Measurements from ENCODE around the gene PRPH2.

PRPH2 gene

DNA sequence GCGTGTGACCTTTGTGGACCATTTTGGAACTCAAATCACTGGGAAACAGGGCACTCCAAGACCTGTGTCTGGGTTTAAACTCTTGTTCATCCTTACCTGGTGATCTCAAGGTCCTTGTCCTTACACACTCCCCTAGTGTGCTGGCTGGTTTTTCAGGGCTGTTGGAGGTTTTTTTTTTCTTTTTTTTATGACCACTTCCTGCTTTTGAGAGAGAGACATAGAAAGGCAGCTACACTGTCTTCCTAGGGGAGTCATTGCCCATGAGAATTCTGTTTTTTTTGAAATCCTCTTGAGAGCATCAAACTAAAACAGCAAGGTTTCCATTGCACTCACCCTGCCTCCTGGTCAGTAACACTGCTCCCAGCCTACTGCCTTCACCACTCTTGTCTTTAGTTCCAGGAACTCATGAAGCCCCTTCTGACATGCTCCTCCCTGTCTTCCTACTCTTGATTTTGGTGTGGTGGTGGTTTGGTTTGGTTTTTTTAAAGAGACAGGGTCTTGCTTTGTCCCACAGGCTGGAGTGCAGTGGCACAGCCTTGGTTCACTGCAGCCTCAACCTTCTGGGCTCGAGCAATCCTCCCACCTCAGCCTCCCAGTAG is 28.6 kb downstream of the PRPH2 start:
- DNase-seq (ENCODE audit: low read depth) = no peak
- no peak for TF ChIP-seq CTCF (conservative IDR thresholded peaks at IDR 0.05; ENCODE audit: low read depth, low read length)
- H3K4me3 ChIP-seq (ENCODE audit: low read depth, low read length) = no peak overlapping the region

DNA sequence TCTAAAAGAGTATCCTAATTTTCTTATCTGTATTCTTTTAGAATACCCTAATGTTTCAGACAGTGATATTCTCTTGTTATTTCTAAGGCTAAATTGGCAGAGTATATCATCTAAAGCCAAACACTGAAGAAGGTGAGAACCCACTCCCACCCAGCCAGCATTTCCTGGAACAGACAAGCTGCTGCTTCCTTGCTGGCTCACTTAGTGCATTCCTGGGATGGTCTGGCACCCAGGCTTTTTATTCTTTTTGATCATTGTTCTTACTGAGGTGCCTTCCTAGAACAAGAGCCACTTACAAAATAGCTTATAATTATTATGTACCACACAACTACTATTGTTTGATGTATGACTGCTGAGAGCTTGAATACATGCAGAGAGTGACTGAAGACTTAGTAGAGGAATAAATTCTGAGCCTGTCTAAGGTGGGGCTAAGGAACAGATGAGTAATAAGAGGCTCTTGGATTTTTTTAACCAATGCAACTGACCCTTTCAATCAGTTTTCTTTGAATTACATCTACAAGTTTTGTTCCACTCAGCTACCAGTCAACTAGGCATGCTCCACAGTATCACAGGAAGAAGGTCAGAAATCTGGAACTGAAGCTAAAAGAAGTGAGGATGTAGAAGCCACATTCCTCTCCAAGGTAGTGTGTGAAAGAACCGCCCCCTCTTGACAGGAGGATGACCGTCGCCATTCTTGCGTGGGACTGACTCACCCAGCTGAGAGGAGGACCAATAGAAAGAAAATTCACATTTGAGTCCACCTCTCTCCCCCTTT is 30.1 kb downstream of the PRPH2 start:
- TF ChIP-seq CTCF (conservative IDR thresholded peaks at IDR 0.05; ENCODE audit: low read depth, low read length) = no peak
- peak; percentile 75 for DNase-seq (ENCODE audit: low read depth)

DNA sequence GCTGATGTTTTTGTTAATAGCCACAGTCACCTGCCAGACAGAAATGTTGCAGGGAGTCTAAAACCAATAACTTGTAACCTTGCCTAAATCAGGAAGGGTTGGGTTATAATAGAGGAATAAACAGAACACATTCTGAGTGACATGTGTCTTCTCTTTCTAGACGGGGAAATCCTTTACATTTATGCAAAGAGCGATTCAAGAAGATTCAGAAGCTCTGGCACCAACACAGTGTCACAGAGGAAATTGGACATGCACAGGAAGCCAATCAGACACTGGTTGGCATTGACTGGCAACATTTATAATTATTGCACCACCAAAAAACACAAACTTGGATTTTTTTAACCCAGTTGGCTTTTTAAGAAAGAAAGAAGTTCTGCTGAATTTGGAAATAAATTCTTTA is 31.5 kb downstream of the PRPH2 start:
- no peak overlapping the region for H3K4me3 ChIP-seq (ENCODE audit: low read depth, low read length)
- TF ChIP-seq CTCF (conservative IDR thresholded peaks at IDR 0.05; ENCODE audit: low read depth, low read length) = no peak
- no peak for DNase-seq (ENCODE audit: low read depth)

More for the DNA sequence above, 30.1 kb downstream of the PRPH2 start:
- H3K4me3 ChIP-seq (ENCODE audit: low read depth, low read length) = no peak overlapping the region

DNA sequence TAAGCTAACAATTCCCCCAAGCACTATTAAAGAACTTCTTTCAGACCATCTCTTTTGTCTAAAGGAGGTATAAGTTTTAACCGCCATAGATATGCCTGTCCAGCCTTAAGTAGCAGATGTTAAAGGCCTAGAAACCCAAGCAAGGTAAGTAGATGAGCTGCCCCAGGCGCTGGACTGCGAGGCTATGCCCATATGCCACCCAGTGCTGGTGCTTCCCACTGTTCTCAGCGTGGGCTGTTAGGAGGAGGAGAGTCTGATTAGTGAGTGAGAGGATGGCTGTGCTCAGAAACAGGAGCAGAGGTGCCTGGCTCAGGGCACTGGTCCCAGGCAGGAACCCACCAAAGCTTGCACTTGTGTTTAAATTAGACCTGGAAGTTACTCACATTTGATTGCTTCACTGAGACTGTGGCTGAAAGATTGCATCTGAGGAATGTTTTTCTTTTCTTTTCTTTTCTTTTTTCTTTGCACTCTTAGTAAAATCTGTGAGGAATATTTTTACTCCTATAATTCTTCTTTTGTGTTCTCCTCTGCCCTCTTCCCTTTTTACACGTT is 32.2 kb downstream of the PRPH2 start:
- no peak overlapping the region for H3K4me3 ChIP-seq (ENCODE audit: low read depth, low read length)
- no peak for TF ChIP-seq CTCF (conservative IDR thresholded peaks at IDR 0.05; ENCODE audit: low read depth, low read length)
- peak; percentile 23 for DNase-seq (ENCODE audit: low read depth)

DNA sequence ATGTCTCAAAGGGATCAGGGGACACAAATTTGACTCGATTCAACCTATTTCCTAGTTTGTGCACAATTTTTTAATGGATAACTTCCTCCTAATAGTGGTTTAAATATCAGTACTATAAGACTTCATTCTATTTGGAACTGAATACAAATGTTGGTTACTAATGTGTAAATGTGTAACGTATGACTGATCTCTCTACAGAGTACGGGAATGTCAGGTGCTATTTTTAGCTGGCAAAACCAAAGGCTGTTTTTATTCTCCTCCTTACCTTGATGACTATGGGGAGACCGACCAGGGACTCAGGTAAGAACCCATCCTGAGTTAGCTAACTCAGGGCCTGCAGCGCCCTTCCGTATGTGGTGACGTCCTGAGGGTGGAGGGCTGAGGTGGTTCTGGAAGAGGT is 33.0 kb downstream of the PRPH2 start:
- H3K4me3 ChIP-seq (ENCODE audit: low read depth, low read length) = no peak overlapping the region
- no peak for TF ChIP-seq CTCF (conservative IDR thresholded peaks at IDR 0.05; ENCODE audit: low read depth, low read length)
- no peak for DNase-seq (ENCODE audit: low read depth)

GRCh38 chr6:42688281-42688680 is 34.1 kb downstream of the PRPH2 start:
- DNase-seq (ENCODE audit: low read depth) = no peak
- no peak for TF ChIP-seq CTCF (conservative IDR thresholded peaks at IDR 0.05; ENCODE audit: low read depth, low read length)
- no peak overlapping the region for H3K4me3 ChIP-seq (ENCODE audit: low read depth, low read length)

All from choroid plexus epithelial cell (primary cell).